Sigmoid colon (tissue), 4 donors: Measurements from ENCODE around the gene DMBT1.

Source experiments
- EP300 ChIP-seq, 4 donors: sonication (generic); formaldehyde crosslinking; IDR thresholded peaks; one replicate each; pipeline ENCODE4 v1.6.1; 2017; ENCODE audit warnings: antibody characterized with exemption in 4 of 4
- POLR2AphosphoS5 ChIP-seq, 4 donors: sonication (generic); formaldehyde crosslinking; IDR thresholded peaks; one replicate each; pipeline ENCODE4 v1.6.1; 2017; ENCODE audit warnings: antibody characterized with exemption in 4 of 4
- TF ChIP-seq, protein P1 (sequence below), 4 experiments: fragments of 450-650 bp in 3 of 4; fragments of 200-600 bp in 1 of 4; IDR thresholded peaks; one replicate each; pipeline ENCODE4 v1.5.1; 2016 to 2019; ENCODE audit warnings: antibody characterized with exemption in 4 of 4, mild to moderate bottlenecking in 3 of 4, moderate library complexity in 2 of 4

DNA sequence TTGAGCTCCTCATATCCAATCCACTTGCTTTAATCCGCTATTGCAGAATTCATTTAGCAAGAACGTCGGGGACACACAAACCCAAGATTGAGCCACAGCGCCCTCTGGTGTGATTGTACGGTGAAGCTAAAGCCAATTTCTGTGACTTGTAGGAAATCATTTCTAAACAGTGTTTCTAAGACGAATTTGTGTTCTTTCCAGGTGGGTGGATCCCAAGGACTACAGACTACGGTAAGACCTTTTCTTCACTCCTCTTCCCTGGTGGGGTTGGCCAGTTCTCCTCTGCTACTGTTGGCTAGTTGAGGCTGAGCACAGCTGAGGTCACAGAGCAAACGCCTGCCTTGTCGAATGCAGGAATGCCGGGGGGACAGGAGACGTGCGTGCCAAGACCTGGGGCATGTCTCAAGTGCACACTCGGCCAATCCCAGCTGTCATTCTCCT lies 5.2 kb downstream of the DMBT1 start:
- TF ChIP-seq POLR2AphosphoS5 (IDR thresholded peaks at IDR 0.05) (peak in 2 of 4 donors; percentile 25 to 30), EP300 (IDR thresholded peaks at IDR 0.05) (no peak)
- TF ChIP-seq, protein P1, sequence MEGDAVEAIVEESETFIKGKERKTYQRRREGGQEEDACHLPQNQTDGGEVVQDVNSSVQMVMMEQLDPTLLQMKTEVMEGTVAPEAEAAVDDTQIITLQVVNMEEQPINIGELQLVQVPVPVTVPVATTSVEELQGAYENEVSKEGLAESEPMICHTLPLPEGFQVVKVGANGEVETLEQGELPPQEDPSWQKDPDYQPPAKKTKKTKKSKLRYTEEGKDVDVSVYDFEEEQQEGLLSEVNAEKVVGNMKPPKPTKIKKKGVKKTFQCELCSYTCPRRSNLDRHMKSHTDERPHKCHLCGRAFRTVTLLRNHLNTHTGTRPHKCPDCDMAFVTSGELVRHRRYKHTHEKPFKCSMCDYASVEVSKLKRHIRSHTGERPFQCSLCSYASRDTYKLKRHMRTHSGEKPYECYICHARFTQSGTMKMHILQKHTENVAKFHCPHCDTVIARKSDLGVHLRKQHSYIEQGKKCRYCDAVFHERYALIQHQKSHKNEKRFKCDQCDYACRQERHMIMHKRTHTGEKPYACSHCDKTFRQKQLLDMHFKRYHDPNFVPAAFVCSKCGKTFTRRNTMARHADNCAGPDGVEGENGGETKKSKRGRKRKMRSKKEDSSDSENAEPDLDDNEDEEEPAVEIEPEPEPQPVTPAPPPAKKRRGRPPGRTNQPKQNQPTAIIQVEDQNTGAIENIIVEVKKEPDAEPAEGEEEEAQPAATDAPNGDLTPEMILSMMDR (IDR thresholded peaks at IDR 0.05): peak; percentile 47 to 83 (median 78)
